DMS79 (cell line): Measurements from ENCODE around the gene DLGAP3.
"Not testable (repeated sequence)": the region's sequence is repeated elsewhere in the genome, so short reads cannot be mapped to it uniquely, and the experiment has no call there.

Experiments used
- DNase-seq: peaks from one replicate; lab custom pipeline; 2025; lab: John Stamatoyannopoulos, UW

DLGAP3 gene, protein sequence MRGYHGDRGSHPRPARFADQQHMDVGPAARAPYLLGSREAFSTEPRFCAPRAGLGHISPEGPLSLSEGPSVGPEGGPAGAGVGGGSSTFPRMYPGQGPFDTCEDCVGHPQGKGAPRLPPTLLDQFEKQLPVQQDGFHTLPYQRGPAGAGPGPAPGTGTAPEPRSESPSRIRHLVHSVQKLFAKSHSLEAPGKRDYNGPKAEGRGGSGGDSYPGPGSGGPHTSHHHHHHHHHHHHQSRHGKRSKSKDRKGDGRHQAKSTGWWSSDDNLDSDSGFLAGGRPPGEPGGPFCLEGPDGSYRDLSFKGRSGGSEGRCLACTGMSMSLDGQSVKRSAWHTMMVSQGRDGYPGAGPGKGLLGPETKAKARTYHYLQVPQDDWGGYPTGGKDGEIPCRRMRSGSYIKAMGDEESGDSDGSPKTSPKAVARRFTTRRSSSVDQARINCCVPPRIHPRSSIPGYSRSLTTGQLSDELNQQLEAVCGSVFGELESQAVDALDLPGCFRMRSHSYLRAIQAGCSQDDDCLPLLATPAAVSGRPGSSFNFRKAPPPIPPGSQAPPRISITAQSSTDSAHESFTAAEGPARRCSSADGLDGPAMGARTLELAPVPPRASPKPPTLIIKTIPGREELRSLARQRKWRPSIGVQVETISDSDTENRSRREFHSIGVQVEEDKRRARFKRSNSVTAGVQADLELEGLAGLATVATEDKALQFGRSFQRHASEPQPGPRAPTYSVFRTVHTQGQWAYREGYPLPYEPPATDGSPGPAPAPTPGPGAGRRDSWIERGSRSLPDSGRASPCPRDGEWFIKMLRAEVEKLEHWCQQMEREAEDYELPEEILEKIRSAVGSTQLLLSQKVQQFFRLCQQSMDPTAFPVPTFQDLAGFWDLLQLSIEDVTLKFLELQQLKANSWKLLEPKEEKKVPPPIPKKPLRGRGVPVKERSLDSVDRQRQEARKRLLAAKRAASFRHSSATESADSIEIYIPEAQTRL

DNA sequence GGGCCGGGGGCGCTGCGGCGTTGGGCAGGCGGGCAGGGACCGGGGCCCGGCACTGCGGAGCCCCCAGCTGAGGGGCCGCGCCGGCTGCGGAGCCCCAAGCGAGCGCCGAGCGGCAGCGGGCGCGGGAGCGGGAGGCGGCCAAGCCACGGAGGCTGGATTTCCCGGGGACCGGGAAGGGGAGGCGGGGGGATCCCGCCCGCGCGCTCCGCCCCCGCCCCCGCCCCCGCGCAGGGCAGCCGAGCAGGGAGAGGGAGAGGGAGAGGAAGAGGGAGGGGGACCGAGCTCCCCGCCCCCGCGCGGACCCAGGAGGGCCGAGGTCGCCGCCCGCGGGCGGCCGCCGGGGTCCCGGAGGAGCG lies at the start of gene DLGAP3:
TSS of gene DLGAP3 (minus strand) at position 154 of the 356 bp plus-strand sequence. CDS start 24,267 bp downstream, outside the sequence.
- DNase-seq, result no peak

GRCh38 chr1:34978921-34979320 lies 49.5 kb upstream of the DLGAP3 start:
- DNase-seq, result no peak

GRCh38 chr1:34977858-34978257 lies 48.4 kb upstream of the DLGAP3 start:
- no peak for DNase-seq

DNA sequence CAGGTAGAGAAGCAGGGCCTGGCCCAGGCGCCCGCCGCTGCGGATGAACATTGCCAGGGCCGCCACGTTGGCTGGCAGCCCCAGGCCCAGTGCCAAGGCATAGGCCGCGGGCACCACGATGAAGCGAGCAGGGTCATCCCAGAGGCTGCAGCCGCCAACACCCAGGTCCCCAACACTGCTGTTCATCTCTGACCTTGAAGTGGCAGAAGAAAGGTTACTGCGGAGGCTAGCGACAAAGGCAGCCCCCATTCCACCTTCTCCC lies 47.7 kb upstream of the DLGAP3 start:
- no peak for DNase-seq

DNA sequence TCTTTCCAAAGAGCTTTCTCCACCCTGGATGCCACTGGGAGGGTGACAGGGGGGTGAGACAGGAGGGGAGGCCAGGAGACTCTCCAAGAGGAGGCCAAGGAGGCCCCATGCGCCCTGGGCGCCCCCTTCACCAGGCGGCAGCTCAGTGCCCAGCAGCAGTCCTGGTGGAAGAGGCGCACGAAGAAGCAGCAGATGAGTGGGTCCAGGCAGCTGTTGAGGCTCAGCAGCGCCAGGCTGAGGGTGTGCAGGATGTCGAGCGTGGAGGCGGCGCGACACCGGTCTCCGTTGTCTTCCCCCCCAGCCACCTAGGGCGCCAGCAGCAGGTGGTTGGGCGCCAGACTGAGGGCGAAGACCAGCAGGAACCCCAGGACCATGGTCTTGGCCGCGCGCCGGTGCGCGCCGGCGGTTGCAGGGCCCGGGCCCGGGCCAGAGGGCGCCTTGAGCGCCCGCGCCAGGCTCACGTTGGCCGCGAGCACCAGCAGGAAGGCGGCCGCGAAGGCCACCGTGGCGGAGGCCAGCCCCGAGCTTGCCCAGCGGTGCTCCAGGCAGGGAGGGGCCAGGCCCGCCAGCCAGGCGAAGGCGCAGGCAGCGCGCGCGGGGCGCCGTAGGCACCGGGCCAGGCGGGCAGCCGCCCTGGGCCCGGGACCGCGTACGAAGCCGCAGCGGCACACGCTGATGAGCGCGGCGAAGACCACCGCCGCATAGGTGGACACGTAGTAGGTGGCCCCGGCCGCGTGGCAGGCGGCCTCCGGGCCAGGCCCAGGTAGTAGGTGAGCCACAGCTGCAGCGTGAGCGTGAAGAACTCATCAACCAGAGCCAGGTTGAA lies 47.1 kb upstream of the DLGAP3 start:
- DNase-seq, result no peak

DNA sequence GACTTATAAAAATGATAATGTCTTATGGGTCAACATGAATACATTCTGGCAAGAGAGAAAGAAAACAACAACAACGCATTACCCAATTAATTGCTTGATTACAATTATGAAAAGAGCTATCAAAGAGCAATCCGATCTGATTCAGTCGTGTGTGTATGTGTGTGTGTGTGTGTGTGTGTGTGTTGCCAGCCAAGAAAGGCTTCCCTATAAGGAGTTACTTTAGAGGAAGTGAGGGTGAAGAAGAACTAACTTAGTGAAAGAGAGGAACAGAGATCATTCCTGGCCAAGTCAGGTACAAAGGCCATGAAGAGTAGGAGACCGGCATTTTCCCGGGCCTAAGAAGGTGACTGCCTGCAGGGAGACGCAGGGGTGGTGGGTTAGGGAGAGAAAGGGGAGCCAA lies 46.3 kb upstream of the DLGAP3 start:
- DNase-seq, result no peak

GRCh38 chr1:34975338-34975737 lies 45.9 kb upstream of the DLGAP3 start:
- DNase-seq, result no peak

DNA sequence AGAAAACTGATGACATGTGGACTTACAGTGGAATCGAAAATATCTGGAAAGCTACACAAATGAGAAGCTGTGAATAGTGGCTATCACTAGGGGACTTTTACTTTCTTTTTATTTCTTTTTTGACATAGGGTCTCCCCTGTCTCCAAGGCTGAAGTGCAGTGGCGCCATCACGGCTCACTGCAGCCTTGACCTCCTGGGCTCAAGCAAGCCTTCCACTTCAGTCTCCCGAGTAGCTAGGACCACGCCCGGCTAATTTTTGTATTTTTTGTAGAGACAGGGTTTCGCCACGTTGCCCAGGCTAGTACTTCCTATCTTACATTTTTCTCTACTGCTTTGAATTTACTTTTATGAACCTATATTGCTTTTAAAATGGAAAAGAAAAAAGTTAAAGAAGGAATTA lies 45.2 kb upstream of the DLGAP3 start:
- DNase-seq, result no peak

GRCh38 chr1:34973326-34973725 lies 43.9 kb upstream of the DLGAP3 start:
- no peak for DNase-seq

DNA sequence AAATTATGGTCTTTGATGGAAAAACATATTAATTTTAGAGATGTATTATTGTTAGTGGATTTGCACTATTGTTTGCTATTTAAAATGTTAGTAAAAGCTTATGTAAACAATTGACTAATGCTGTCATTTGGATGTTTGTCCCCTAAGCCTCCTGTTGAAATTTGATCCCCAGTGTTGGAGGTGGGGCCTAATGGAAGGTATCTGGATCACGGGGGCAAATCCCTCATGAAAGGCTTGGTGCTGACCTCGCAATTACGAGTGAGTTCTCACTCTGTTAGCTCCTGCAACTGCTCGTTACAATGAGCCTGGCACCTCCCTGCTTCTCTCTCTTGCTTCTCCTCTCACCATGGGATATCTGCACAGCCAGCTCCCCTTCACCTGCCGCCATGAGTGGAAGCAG lies 41.4 kb upstream of the DLGAP3 start:
- no peak for DNase-seq

DNA sequence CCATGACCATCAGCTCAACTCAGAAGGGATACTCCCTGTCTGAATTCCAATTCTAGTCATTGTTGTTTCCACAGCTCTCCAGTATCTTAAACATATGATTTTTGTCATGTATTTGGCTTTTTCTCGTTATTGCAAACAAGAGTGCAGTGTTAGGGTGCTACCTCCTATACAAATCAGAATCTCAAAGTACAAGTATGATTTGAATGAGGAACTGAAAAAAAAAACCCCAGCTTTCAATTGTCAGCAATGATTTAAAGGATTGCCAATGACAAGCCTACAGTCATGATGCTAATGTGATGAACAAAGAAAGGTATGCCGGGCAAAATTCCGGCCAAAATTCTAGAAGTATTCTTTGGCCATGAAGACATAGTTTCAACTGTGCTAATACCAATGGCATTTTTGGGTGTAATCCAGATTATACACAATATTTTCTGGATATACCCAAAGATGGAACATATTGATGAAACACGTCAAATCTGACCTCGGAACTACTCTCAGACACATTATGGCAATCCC lies 40.8 kb upstream of the DLGAP3 start:
- no peak for DNase-seq

- not testable (repeated sequence) for DNase-seq
Measured at GRCh38 chr1:34968297-34968696, 38.8 kb upstream of the DLGAP3 start.

DNA sequence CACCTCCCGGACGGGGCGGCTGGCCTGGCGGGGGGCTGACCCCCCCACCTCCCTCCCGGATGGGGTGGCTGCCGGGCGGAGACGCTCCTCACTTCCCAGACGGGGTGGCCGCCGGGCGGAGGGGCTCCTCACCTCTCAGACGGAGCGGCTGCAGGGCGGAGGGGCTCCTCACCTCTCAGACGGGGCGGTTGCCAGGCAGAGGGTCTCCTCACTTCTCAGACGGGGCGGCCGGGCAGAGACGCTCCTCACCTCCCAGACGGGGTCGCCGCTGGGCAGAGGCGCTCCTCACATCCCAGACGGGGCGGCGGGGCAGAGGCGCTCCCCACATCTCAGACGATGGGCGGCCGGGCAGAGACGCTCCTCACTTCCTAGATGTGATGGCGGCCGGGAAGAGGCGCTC lies 38.2 kb upstream of the DLGAP3 start:
- not testable (repeated sequence) for DNase-seq

DNA sequence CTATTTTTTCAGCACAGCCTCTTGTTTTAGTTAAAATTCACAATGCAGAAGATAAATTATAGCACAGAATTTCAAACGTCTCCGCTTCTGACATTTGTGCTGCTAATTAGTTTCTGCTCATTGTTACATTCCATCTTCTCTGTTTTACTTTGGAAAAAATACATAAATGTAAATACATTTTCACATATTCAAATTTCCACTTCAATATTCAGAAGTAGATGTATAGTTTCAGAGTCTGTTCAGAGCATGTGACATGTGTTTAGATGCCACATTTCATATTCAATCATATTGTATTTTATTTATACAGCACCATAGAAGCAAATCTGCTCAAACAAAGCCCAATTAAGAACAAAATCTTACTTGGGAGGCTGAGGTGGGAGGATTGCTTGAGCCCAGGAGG lies 36.1 kb upstream of the DLGAP3 start:
- DNase-seq, result no peak

- no peak for DNase-seq
Measured at GRCh38 chr1:34950428-34950827, 21.0 kb upstream of the DLGAP3 start.

- not testable (repeated sequence) for DNase-seq
Measured at GRCh38 chr1:34948739-34949138, 19.3 kb upstream of the DLGAP3 start.

- not testable (repeated sequence) for DNase-seq
Measured at GRCh38 chr1:34947641-34948314, 18.3 kb upstream of the DLGAP3 start.

GRCh38 chr1:34946211-34946610 lies 16.8 kb upstream of the DLGAP3 start:
- DNase-seq, result no peak

DNA sequence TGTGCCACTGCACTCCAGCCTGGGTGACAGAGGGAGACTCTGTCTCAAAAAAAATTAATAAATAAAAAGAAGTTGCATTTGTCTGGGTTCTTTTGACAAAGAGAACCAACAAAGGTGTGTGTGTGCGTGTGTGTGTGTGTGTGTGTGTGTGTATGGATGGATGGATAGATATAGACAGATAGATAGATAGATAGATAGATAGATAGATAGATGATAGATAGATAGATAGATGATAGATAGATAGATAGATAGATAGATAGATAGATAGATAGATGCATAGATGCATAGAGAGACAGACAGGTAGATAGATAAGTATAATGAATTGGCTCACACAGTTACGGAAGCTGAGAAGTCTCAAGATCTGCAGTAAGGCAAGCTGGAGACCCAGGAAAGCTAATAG lies 12.3 kb upstream of the DLGAP3 start:
- not testable (repeated sequence) for DNase-seq

GRCh38 chr1:34930702-34931071 lies 1.2 kb upstream of the DLGAP3 start:
- no peak for DNase-seq

- DNase-seq, result no peak
Measured at GRCh38 chr1:34929853-34930701, 627 bp upstream of the DLGAP3 start.
